ENCODE measurements around the gene C4orf54.

C4orf54 gene

DNA sequence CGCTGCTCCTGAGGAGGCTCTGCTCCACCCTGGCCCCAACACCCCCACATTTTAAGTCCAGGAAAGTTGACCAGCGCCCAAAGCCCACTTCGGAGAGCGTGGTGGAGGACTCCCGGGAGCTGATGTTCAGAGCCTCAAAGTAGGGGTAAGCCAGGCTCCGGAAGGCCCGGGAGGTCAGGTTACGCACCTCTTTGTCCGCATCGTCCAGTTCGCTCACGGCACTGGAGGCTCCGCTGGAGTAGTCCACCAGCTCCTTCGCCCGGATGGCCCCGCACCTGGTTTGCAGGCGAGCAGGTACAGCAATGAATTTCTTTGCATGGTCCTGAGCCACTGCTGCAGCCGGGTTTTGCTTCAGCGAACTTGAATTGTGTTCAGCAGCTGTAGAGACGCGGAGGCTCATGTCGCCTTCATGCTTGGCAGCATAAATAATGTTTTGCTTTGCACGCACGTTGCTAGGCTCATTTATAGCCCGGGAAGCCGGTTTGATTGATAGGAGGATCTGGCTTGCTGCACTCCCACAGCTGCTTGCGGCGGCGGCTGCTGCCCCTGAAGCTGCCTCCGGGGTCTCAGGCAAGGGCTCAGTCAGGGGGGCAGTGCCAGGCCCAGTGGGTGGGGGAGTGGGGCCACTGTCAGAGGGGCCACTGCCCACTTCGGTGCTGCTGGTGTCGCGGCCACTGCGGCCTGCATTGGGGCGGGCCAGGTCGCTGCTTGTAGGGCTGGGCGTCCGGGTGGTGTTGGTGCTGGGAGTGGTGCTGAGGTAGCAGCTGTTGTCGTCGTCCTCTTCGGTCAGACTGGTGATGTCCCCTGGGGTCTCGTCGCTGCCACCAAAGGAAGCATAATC lies 4.8 kb downstream of the C4orf54 start:
- no peak for DNase-seq (ENCODE audit: low read depth in 3 of 3)

DNA sequence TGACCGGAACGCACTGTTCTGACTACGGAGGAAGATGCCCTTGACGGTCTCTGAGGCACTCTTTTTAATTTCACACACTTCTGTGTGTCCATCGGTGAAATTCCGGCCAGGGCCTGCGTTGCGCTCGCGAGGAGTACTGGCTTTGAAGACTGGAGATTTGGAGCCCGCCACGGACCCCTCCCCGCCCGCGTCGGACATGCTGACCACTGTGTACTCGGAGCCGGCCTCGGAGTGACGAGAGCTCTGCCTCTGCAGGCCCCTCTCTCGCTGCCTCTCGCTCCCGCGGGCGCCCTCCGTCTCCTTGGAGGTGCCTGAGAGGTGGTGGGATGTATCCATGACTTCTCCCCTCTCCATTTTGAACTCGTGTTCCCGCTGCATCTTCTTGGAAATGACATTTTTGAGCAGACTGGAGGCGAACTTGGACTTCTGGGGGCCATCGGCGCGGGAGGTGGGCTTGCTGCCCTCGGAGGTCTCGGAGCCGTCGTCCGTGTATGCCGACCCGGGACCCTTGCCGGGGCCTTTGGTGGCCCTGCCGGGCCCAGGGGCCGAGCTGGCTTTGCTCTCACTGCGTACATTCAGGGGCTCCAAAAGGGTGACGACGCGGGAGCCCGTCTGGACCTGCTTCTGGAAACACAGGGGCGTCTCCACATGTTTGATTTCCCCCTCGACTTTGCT lies 5.7 kb downstream of the C4orf54 start:
- no peak for DNase-seq (ENCODE audit: low read depth in 3 of 3)

DNA sequence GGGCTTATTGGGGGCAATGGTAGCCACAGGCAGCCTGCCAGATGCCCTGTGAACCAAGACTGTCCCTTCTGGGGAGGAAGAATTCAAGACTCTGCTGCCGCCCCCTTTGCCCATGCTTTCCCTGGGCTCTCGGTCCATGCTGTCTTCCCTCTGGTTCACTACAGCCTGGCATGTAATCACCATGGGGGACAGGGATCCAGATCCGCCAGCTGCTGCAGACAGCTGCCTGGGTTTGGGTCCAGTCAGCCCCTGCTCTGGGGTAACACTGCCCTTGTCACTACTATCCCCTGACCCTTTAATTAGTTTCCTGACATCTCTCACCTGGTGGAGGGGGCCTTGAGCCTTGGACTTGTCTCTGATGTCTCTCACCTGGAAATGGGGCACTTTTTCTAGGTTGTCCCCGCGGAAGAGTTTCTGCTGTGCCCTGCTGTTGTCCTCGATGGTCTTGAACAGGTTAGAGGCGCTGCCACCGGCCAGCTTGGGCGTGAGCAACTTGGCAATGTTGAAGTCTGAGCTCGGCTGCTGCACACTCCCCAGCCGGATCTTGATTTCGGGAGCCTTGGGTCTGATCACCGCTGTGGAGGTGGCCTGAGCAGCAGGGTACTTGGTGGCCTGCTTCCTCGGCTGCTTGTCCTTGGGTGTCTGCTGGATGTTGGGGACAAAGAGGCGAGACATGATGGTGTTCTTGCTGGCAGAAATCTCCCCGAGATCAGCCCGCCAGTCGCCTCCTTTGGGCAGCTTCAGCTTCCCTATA lies 6.4 kb downstream of the C4orf54 start:
- DNase-seq (ENCODE audit: low read depth in 3 of 3), result no peak

GRCh38 chr4:99649778-99650177 lies 7.8 kb downstream of the C4orf54 start:
- no peak for DNase-seq (ENCODE audit: low read depth in 3 of 3)

GRCh38 chr4:99649208-99649607 lies 8.4 kb downstream of the C4orf54 start:
- DNase-seq (ENCODE audit: low read depth in 3 of 3), result no peak

GRCh38 chr4:99648321-99648720 lies 9.3 kb downstream of the C4orf54 start:
- DNase-seq (ENCODE audit: low read depth in 3 of 3), result no peak

GRCh38 chr4:99647071-99647470 lies 10.6 kb downstream of the C4orf54 start:
- no peak for DNase-seq (ENCODE audit: low read depth in 3 of 3)

- no peak for DNase-seq (ENCODE audit: low read depth in 3 of 3)
Observed at GRCh38 chr4:99645638-99646037, 12.0 kb downstream of the C4orf54 start.

- DNase-seq (ENCODE audit: low read depth in 3 of 3), result no peak
Observed at GRCh38 chr4:99645036-99645435, 12.6 kb downstream of the C4orf54 start.

- no peak for DNase-seq (ENCODE audit: low read depth in 3 of 3)
Observed at GRCh38 chr4:99644453-99644852, 13.2 kb downstream of the C4orf54 start.

- DNase-seq (ENCODE audit: low read depth in 3 of 3), result no peak
Observed at GRCh38 chr4:99642725-99643489, 14.7 kb downstream of the C4orf54 start.

DNA sequence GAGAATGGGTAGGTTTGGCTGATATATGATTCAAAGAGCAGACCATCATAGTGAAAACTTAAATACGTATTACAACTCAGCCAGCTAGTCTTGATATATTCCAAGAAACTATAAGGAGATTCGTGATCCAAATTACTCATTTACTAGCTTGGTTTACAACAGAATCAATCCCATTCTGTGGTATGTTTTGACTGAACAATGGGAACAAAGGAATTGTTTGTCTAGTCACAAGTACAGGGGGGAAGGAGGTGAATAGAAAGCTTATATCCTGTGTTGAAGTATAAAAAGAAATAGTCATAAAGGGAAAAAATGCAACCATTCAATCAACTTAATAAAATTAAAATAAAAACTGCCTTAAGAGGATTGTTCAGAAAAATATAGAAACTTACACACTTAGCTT lies 17.0 kb downstream of the C4orf54 start:
- no peak for DNase-seq (ENCODE audit: low read depth in 3 of 3)

DNA sequence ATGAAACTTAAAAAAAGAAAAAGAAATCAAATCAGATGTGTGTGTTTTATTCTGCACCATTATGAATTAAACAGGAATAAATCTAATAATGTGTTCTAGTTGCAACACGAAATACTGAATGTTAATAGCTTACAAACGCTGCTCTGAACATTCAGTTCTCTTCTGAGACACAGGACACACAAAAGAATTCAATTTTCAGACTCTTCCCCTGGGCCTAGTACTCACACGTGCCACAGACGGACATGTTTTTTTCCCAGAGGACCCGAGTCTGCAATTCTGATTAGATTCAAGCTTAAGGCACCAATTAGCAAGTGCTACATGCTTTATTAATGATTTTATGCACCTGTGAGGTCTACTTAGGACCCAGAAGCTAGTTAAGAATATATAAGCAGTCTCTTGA lies 20.5 kb downstream of the C4orf54 start:
- DNase-seq (ENCODE audit: low read depth in 3 of 3), result no peak

- no peak for DNase-seq (ENCODE audit: low read depth in 3 of 3)
Observed at GRCh38 chr4:99636422-99636821, 21.2 kb downstream of the C4orf54 start.

GRCh38 chr4:99635601-99636000 lies 22.0 kb downstream of the C4orf54 start:
- DNase-seq (ENCODE audit: low read depth in 3 of 3), result no peak

GRCh38 chr4:99634742-99635360 lies 22.8 kb downstream of the C4orf54 start:
- DNase-seq (ENCODE audit: low read depth in 3 of 3), result no peak

GRCh38 chr4:99633772-99634171 lies 23.9 kb downstream of the C4orf54 start:
- no peak for DNase-seq (ENCODE audit: low read depth in 3 of 3)

- no peak for DNase-seq (ENCODE audit: low read depth in 3 of 3)
Observed at GRCh38 chr4:99630857-99631360, 26.7 kb downstream of the C4orf54 start.

DNA sequence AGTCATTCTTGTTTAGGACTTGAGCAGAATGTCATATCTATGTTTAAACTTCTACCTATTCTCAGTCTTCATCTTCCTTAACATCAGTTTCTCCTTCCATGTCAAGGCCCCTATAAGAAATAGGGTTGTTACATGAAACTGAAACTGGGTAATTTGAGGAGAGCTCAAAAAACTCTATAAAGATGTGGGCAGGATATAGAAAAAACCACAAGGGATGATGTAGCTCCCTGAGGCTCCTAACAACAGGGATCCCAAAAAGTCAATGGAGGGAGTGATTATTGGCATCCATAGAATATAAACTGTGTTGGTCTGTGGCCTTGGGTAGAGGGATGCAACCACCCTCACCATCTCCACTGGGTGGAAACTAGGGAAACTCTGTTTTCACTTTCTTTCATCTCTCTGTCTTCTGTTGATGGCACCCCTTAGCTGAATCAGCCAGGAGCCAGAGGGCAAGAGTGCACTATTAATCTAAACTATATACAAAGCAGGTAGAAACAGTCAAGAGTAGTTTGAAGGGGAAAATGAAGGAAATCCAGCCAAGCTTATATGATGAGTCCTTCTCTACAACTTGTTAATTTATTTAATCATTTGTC lies 27.6 kb downstream of the C4orf54 start:
- DNase-seq (ENCODE audit: low read depth in 3 of 3), result no peak

- DNase-seq (ENCODE audit: low read depth in 3 of 3), result no peak
Observed at GRCh38 chr4:99628040-99628439, 29.6 kb downstream of the C4orf54 start.

GRCh38 chr4:99625369-99625768 lies 32.3 kb downstream of the C4orf54 start:
- no peak for DNase-seq (ENCODE audit: low read depth in 3 of 3)

Data from stimulated activated CD4-positive, alpha-beta T cell treated with anti-CD3 and anti-CD28 coated beads, TNF-alpha, amount 100 ng/mL, for 24 hours (primary cell).